Suprapubic skin (tissue), 4 donors: Measurements from ENCODE around the gene FLNA.

Source experiments
- CTCF ChIP-seq, 2 donors: fragments of 200-600 bp in 1 of 2; fragments of 450-650 bp in 1 of 2; sonication (generic) in 1 of 2; IDR thresholded peaks; one replicate each; pipeline ENCODE4 v1.5.1; 2016 to 2019; ENCODE audit warnings: antibody characterized with exemption in 2 of 2, mild to moderate bottlenecking in 1 of 2, moderate library complexity in 1 of 2
- EP300 ChIP-seq: sonication (generic); formaldehyde crosslinking; IDR thresholded peaks from one replicate; pipeline ENCODE4 v1.6.1; 2017; ENCODE audit warnings: antibody characterized with exemption
- POLR2A ChIP-seq, 2 donors: fragments of 450-650 bp; IDR thresholded peaks; one replicate each; pipeline ENCODE4 v1.6.1; 2017; ENCODE audit warnings: antibody characterized with exemption in 2 of 2, mild to moderate bottlenecking in 2 of 2, moderate library complexity in 2 of 2
- POLR2AphosphoS5 ChIP-seq, 3 donors: sonication (generic); formaldehyde crosslinking; IDR thresholded peaks; one replicate each; pipeline ENCODE4 v1.6.1; 2017; ENCODE audit warnings: antibody characterized with exemption in 3 of 3

- no peak for TF ChIP-seq CTCF (IDR thresholded peaks at IDR 0.05)
- no peak for TF ChIP-seq POLR2A (IDR thresholded peaks at IDR 0.05)
- no peak for TF ChIP-seq EP300
- no peak for TF ChIP-seq POLR2AphosphoS5 (IDR thresholded peaks at IDR 0.05)
These were observed 38.0 kb upstream of the FLNA start for GRCh38 chrX:154412468-154412867.
